B cell (primary cell): ENCODE measurements around the gene HMG20B. TPM values are rescaled to one million over a fixed set of nuclear protein-coding genes. Genes with fewer than 3 reads are reported as not detected.

ENCODE experiments used
- ATAC-seq: fragments of 200-7000 bp; cut with Tn5 transposase; one replicate; pipeline ENCODE4 v1.10.0; 2021; ENCODE audit warnings: low read depth, mild to moderate bottlenecking, moderate number of reproducible peaks, moderate library complexity
- CTCF ChIA-PET: fragments of 350-600 bp; sonication (Branson Sonifier 250); formaldehyde crosslinking; loops from one replicate; lab custom pipeline; 2021; ENCODE audit warnings: antibody characterized with exemption, inconsistent platforms; lab: Charles Lee
- POLR2A ChIA-PET: fragments of 350-600 bp; sonication (Branson Sonifier 250); formaldehyde crosslinking; loops from one replicate; lab custom pipeline; 2021; ENCODE audit warnings: antibody characterized with exemption; lab: Charles Lee
- DNase-seq: peaks from one replicate; pipeline ENCODE4 v3.0.0; 2013
- H2AFZ ChIP-seq: 2 replicates; pipeline ENCODE4 v1.6.1; 2012; ENCODE audit warnings: mild to moderate bottlenecking, low read depth, low read length; ENCODE audit not compliant: insufficient read depth, poor library complexity, severe bottlenecking
- H3K27ac ChIP-seq, 2 donors: 1 replicate in 1 of 2; 2 replicates in 1 of 2; pipeline ENCODE4 v1.5.1; 2012 to 2013; ENCODE audit warnings: low read length in 2 of 2, mild to moderate bottlenecking in 2 of 2, moderate library complexity in 1 of 2
- H3K27me3 ChIP-seq, 4 experiments: fragments of 200-600 bp in 1 of 4; sonication (generic) in 1 of 4; replicated peaks in 1 of 4; 1 replicate in 2 of 4; 2 replicates in 2 of 4; pipeline versions ENCODE4 v1.6.1 to v1.7.0; 2013 to 2016; ENCODE audit warnings: low read length in 3 of 4, mild to moderate bottlenecking in 2 of 4, mixed read lengths in 1 of 4, moderate library complexity in 1 of 4; ENCODE audit not compliant: insufficient read depth in 4 of 4, control insufficient read depth in 3 of 4; ENCODE audit errors: control extremely low read depth in 1 of 4
- H3K36me3 ChIP-seq, 2 experiments: replicated peaks in 1 of 2; 1 replicate in 1 of 2; 2 replicates in 1 of 2; pipeline versions ENCODE4 v1.6.1 to v1.7.1; 2013; ENCODE audit warnings: low read length in 1 of 2; ENCODE audit not compliant: insufficient read depth in 2 of 2, control insufficient read depth in 1 of 2; ENCODE audit errors: control extremely low read depth in 1 of 2, extremely low read depth in 1 of 2
- H3K4me1 ChIP-seq, 2 donors: fragments of 200-600 bp in 1 of 2; sonication (generic) in 1 of 2; 1 replicate in 1 of 2; 2 replicates in 1 of 2; pipeline versions ENCODE4 v1.5.1 to v1.6.1; 2013 to 2017; ENCODE audit warnings: low read length in 2 of 2; ENCODE audit not compliant: control insufficient read depth in 2 of 2, insufficient read depth in 2 of 2
- H3K4me2 ChIP-seq: replicated peaks from 2 replicates; pipeline ENCODE3; 2012; ENCODE audit warnings: mild to moderate bottlenecking, low read depth, low read length; ENCODE audit not compliant: poor library complexity, severe bottlenecking
- H3K4me3 ChIP-seq, 5 experiments: fragments of 200-600 bp in 1 of 5; sonication (generic) in 1 of 5; 1 replicate in 3 of 5; 2 replicates in 2 of 5; pipeline versions ENCODE4 v1.5.1 to v1.7.0; 2011 to 2016; ENCODE audit warnings: low read length in 4 of 5, mild to moderate bottlenecking in 4 of 5, low read depth in 2 of 5, control low read depth in 1 of 5, moderate library complexity in 1 of 5; ENCODE audit not compliant: insufficient read depth in 1 of 5; ENCODE audit errors: control extremely low read depth in 1 of 5, extremely low read depth in 1 of 5
- H3K79me2 ChIP-seq: fragments of 200-600 bp; sonication (generic); one replicate; pipeline ENCODE4 v1.6.0; 2016; ENCODE audit warnings: low read length; ENCODE audit not compliant: control insufficient read depth, insufficient read depth
- H3K9ac ChIP-seq: fragments of 200-600 bp; sonication (generic); 2 replicates; pipeline ENCODE4 v1.6.1; 2017; ENCODE audit warnings: mild to moderate bottlenecking, low read length, moderate library complexity
- H3K9me3 ChIP-seq, 3 donors: one replicate each; pipeline versions ENCODE4 v1.6.1 to v1.7.1; 2013; ENCODE audit warnings: low read length in 2 of 3; ENCODE audit not compliant: control insufficient read depth in 2 of 3, insufficient read depth in 1 of 3; ENCODE audit errors: control extremely low read depth in 1 of 3
- H4K20me1 ChIP-seq: 2 replicates; pipeline ENCODE4 v1.6.0; 2012; ENCODE audit warnings: mild to moderate bottlenecking, low read length; ENCODE audit not compliant: insufficient read depth, control insufficient read depth, poor library complexity, severe bottlenecking
- H3K27ac Mint-ChIP-seq: one replicate; pipeline ENCODE4 v1.8.0; 2021; ENCODE audit warnings: mixed read lengths
- H3K27me3 Mint-ChIP-seq: one replicate; pipeline ENCODE4 v1.8.0; 2021; ENCODE audit warnings: mixed read lengths
- H3K4me1 Mint-ChIP-seq: one replicate; pipeline ENCODE4 v1.8.0; 2021; ENCODE audit warnings: mixed read lengths
- H3K4me3 Mint-ChIP-seq: one replicate; pipeline ENCODE4 v1.8.0; 2021; ENCODE audit warnings: mixed read lengths
- H3K9me3 Mint-ChIP-seq: one replicate; pipeline ENCODE4 v1.8.0; 2022; ENCODE audit warnings: mixed read lengths; ENCODE audit not compliant: insufficient read depth
- EZH2 ChIP-seq: IDR thresholded peaks from 2 replicates; pipeline ENCODE4 v1.6.1; 2012; ENCODE audit warnings: borderline replicate concordance, low read depth, mild to moderate bottlenecking, moderate library complexity, low read length; ENCODE audit not compliant: insufficient read depth, poor library complexity, severe bottlenecking
- whole genome bisulfite sequencing: methylation state at CpG from one replicate; pipeline ENCODE4 v1.1.5; 2013; ENCODE audit warnings: missing lambda C conversion rate; ENCODE audit not compliant: insufficient coverage; 5-methylcytosine and 5-hydroxymethylcytosine counted together
- intact Hi-C: fragments of 100-400 bp; cut with micrococcal nuclease; formaldehyde crosslinking; loops from one replicate; pipeline ENCODE4 v1.10.0; 2022
- polyA plus RNA-seq: library from polyadenylated mRNA; depleted of rRNA; stranded (reverse); fragments of >200 nt; gene quantifications from 2 replicates; pipeline ENCODE4 v1.2.3, GENCODE V29; 2012
- total RNA-seq, 2 donors: library from RNA; stranded (reverse); fragments of 120-200 nt in 1 of 2; gene quantifications; 1 replicate in 1 of 2; 2 replicates in 1 of 2; pipeline versions ENCODE4 v1.2.3 to v1.2.4, GENCODE V29; 2013 to 2022
- TF ChIP-seq, protein P1 (sequence below): fragments of 200-600 bp; IDR thresholded peaks from one replicate; pipeline ENCODE4 v1.8.0; 2022; ENCODE audit warnings: antibody characterized with exemption, mild to moderate bottlenecking

The HMG20B gene
- total and polyA plus RNA-seq, 2 donors (not counting 1 experiment from before 2014, with no cell fraction given): 41.7 to 59.0 TPM

DNA sequence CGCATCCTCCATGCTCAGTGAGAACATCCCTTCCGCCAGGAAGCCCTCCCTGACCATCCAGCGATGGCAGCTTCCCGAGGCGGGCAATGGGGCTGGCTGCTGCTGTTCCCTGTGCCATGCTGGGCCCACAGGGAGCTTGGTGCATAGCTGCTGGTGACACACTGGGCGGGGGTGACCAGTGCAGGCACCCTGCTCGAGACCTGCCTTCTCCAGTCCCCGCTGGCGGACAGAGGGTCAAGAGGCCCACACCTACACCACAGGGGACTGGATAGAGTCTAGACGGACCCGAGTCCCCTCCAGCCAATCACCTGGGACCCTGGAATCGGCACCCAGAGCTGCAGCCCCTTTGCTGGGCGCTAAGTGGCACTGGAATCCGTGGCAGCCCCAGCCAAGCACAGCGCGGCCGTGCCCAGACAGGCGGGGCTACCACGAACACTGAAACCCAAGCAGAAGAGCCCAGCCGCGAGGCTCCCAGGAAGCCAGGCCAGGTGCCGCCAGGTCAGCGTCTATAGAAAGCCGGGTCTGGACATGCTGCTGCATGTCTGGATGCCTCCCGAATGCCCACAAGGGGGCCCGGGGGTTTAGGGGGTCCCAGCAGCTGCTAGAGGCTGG is 42.9 kb downstream of the HMG20B start:
- H3K27me3 Mint-ChIP-seq: no peaks in the 10 kb centered on the region
- POLR2A ChIA-PET: no interaction called here
- 98% methylated on average over 24 of the region's 26 CpGs for WGBS

GRCh38 chr19:3617463-3617862 is 44.7 kb downstream of the HMG20B start:
- Histone ChIP-seq H2AFZ (no peak overlapping the region), H3K27ac (no peak overlapping the region), H3K4me2 (peak overlapping the region; percentile 59), H3K27me3 (no peaks in the 10 kb centered on the region), H3K4me1 (peaks cover 12 to 15% of the 10 kb centered on the region in 2 donors), H3K79me2 (peaks cover 22% of the 10 kb centered on the region), H3K9ac (no peak overlapping the region), H4K20me1 (peaks cover 29% of the 10 kb centered on the region), H3K9me3 (no peaks in the 10 kb centered on the region), H3K36me3 (peaks cover 0 to 34% of the 10 kb centered on the region in 2 experiments), H3K4me3 (no peak overlapping the region)
- no peak for DNase-seq
- TF ChIP-seq EZH2: no peak
- TF ChIP-seq, protein P1, sequence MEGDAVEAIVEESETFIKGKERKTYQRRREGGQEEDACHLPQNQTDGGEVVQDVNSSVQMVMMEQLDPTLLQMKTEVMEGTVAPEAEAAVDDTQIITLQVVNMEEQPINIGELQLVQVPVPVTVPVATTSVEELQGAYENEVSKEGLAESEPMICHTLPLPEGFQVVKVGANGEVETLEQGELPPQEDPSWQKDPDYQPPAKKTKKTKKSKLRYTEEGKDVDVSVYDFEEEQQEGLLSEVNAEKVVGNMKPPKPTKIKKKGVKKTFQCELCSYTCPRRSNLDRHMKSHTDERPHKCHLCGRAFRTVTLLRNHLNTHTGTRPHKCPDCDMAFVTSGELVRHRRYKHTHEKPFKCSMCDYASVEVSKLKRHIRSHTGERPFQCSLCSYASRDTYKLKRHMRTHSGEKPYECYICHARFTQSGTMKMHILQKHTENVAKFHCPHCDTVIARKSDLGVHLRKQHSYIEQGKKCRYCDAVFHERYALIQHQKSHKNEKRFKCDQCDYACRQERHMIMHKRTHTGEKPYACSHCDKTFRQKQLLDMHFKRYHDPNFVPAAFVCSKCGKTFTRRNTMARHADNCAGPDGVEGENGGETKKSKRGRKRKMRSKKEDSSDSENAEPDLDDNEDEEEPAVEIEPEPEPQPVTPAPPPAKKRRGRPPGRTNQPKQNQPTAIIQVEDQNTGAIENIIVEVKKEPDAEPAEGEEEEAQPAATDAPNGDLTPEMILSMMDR: no peak
- H3K27ac Mint-ChIP-seq: no peak overlapping the region
- no peaks in the 10 kb centered on the region for H3K9me3 Mint-ChIP-seq
- POLR2A ChIA-PET: no interaction called here
- H3K4me3 Mint-ChIP-seq: no peak overlapping the region
- no peak for ATAC-seq
- intact Hi-C loops: no loop called here
- H3K27me3 Mint-ChIP-seq: no peaks in the 10 kb centered on the region
- CTCF ChIA-PET: interaction anchor here (0.6 to 6.4 kb wide), 2 partner anchors 47 to 70 kb away, joined by 3 to 47 read pairs; no protein-coding TSS in a partner anchor
- WGBS: 21% methylated on average over 17 of the region's 19 CpGs
- H3K4me1 Mint-ChIP-seq: peaks cover 13% of the 10 kb centered on the region

More for the DNA sequence above, 42.9 kb downstream of the HMG20B start:
- Histone ChIP-seq H3K27ac (no peak overlapping the region), H4K20me1 (peaks cover 13% of the 10 kb centered on the region), H3K9me3 (no peaks in the 10 kb centered on the region), H3K4me1 (peaks cover 12 to 15% of the 10 kb centered on the region in 2 donors), H2AFZ (no peak overlapping the region), H3K9ac (no peak overlapping the region), H3K4me3 (no peak overlapping the region), H3K36me3 (peaks cover 0 to 36% of the 10 kb centered on the region in 2 experiments), H3K79me2 (peaks cover 6% of the 10 kb centered on the region), H3K27me3 (no peaks in the 10 kb centered on the region), H3K4me2 (no peak overlapping the region)
- Mint-ChIP-seq H3K4me1 (peaks cover 13% of the 10 kb centered on the region), H3K9me3 (no peaks in the 10 kb centered on the region), H3K27ac (no peak overlapping the region), H3K4me3 (no peak overlapping the region)
- ATAC-seq (no peak), DNase-seq (no peak)
- intact Hi-C loops: no loop called here
- CTCF ChIA-PET: interaction anchor here (1.1 to 6.4 kb wide), 2 partner anchors 31 to 69 kb away, joined by 5 to 47 read pairs; partner anchors contain the start of gene GIPC3
- TF ChIP-seq, protein P1: no peak
- TF ChIP-seq EZH2: no peak
